A673 (cell line): ENCODE measurements around the gene OSBPL6. TPM values are rescaled to one million over a fixed set of nuclear protein-coding genes. Genes with fewer than 3 reads are reported as not detected.

Source experiments
- BruUV-seq: library from RNA; stranded (reverse); fragments of 400-500 nt; replicated peaks from 2 replicates; lab custom pipeline; 2021; lab: Mats Ljungman, UMichigan
- CTCF ChIA-PET: fragments of 300-600 bp; sonication (Branson Sonifier 250); formaldehyde crosslinking; loops from one replicate; lab custom pipeline; 2022; ENCODE audit warnings: antibody characterized with exemption; lab: Charles Lee
- POLR2A ChIA-PET: fragments of 300-600 bp; sonication (Branson Sonifier 250); formaldehyde crosslinking; loops from one replicate; lab custom pipeline; 2022; ENCODE audit warnings: antibody characterized with exemption; ENCODE audit not compliant: low non-redundant PET; lab: Charles Lee
- DNase-seq: peaks from one replicate; pipeline ENCODE4 v3.0.0-alpha.2; 2015; ENCODE audit warnings: low spot score
- H3K27ac ChIP-seq: fragments of 200-600 bp; sonication (generic); 2 replicates; pipeline ENCODE4 v1.5.1; 2016; ENCODE audit warnings: mixed run types, low read depth, mild to moderate bottlenecking, mixed read lengths, antibody characterized with exemption, low read length; ENCODE audit not compliant: poor library complexity, severe bottlenecking
- H3K27me3 ChIP-seq: fragments of 200-600 bp; sonication (generic); replicated peaks from 2 replicates; pipeline ENCODE4 v1.6.1; 2017; ENCODE audit warnings: mixed run types, low read depth, mild to moderate bottlenecking, mixed read lengths, antibody characterized with exemption, low read length; ENCODE audit not compliant: insufficient read depth, poor library complexity
- H3K36me3 ChIP-seq: fragments of 200-600 bp; sonication (generic); 2 replicates; pipeline ENCODE4 v1.6.1; 2016; ENCODE audit warnings: mixed run types, mild to moderate bottlenecking, mixed read lengths, antibody characterized with exemption, low read length; ENCODE audit not compliant: insufficient read depth, poor library complexity, severe bottlenecking
- H3K4me1 ChIP-seq: fragments of 200-600 bp; sonication (generic); 2 replicates; pipeline ENCODE4 v1.6.1; 2017; ENCODE audit warnings: mixed run types, mild to moderate bottlenecking, mixed read lengths, antibody characterized with exemption, low read length; ENCODE audit not compliant: insufficient read depth, poor library complexity, severe bottlenecking
- H3K4me3 ChIP-seq: fragments of 200-600 bp; sonication (generic); 2 replicates; pipeline ENCODE4 v1.5.1; 2016; ENCODE audit warnings: low read depth, mixed run types, mild to moderate bottlenecking, mixed read lengths, low read length; ENCODE audit not compliant: poor library complexity, severe bottlenecking
- H3K9me3 ChIP-seq: fragments of 200-600 bp; sonication (generic); 2 replicates; pipeline ENCODE4 v1.6.1; 2016; ENCODE audit warnings: mixed run types, low read depth, mild to moderate bottlenecking, mixed read lengths, antibody characterized with exemption, low read length; ENCODE audit not compliant: poor library complexity, severe bottlenecking
- EZH2 ChIP-seq: fragments of 200-600 bp; sonication (generic); IDR thresholded peaks from 2 replicates; pipeline ENCODE4 v1.6.1; 2017; ENCODE audit warnings: borderline replicate concordance, low read depth, mild to moderate bottlenecking, mixed read lengths, antibody characterized with exemption, low read length; ENCODE audit not compliant: poor library complexity, severe bottlenecking
- intact Hi-C: fragments of 100-400 bp; cut with micrococcal nuclease; formaldehyde crosslinking; loops from one replicate; pipeline ENCODE4 v1.10.0; 2022; ENCODE audit not compliant: unreplicated experiment
- total RNA-seq: library from RNA; stranded (reverse); gene quantifications from 2 replicates; pipeline ENCODE4 v1.2.3, GENCODE V29; 2021
- TF ChIP-seq, protein P1 (sequence below): fragments of 300-800, 200-600 bp; sonication (generic); conservative IDR thresholded peaks from 2 replicates; pipeline ENCODE4 v1.5.1; 2017; ENCODE audit warnings: low read depth, mild to moderate bottlenecking, antibody characterized with exemption, low read length, moderate library complexity, mixed read lengths

Gene OSBPL6
- total RNA-seq, 1 experiment from 2014 or later = 19.3 TPM

DNA sequence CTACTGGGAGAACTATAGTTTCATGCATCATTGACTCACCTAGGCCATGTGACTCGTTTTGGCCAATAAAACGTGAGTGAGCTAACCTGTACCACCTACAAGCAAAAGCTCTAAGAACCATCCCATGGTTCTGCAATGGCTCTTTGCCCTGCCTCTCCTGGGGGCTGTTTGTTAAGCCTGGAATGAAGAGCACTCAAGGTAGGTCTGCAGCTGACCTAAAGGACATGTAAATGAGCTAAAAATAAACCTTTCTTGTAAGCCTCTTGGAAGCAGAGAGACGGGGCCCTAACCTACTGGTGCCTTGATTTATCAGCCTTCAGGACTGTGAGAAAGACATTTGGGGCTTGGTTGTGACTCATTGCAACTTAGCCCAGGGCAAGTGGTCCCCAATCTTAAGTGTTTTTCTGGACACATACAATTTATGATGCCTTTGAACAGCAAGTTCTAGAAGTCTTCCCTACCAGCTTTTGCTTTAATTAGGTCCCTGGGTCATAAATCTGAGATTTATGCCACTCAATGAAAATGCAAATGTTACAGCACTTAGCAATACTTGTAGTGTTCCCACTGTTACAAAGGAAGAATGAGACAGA lies 107.4 kb downstream of the OSBPL6 start:
- ChIA-PET CTCF (no interaction called here), POLR2A (no interaction called here)
- Histone ChIP-seq H3K9me3 (no peaks in the 10 kb centered on the region), H3K4me1 (peaks cover 9% of the 10 kb centered on the region), H3K27me3 (no peaks in the 10 kb centered on the region), H3K4me3 (no peak overlapping the region), H3K27ac (no peak overlapping the region), H3K36me3 (no peaks in the 10 kb centered on the region)
- no peak for TF ChIP-seq EZH2
- TF ChIP-seq, protein P1, sequence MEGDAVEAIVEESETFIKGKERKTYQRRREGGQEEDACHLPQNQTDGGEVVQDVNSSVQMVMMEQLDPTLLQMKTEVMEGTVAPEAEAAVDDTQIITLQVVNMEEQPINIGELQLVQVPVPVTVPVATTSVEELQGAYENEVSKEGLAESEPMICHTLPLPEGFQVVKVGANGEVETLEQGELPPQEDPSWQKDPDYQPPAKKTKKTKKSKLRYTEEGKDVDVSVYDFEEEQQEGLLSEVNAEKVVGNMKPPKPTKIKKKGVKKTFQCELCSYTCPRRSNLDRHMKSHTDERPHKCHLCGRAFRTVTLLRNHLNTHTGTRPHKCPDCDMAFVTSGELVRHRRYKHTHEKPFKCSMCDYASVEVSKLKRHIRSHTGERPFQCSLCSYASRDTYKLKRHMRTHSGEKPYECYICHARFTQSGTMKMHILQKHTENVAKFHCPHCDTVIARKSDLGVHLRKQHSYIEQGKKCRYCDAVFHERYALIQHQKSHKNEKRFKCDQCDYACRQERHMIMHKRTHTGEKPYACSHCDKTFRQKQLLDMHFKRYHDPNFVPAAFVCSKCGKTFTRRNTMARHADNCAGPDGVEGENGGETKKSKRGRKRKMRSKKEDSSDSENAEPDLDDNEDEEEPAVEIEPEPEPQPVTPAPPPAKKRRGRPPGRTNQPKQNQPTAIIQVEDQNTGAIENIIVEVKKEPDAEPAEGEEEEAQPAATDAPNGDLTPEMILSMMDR = no peak
- no peak for DNase-seq
- intact Hi-C loops = no loop called here
- no TSS peak for BruUV-seq

DNA sequence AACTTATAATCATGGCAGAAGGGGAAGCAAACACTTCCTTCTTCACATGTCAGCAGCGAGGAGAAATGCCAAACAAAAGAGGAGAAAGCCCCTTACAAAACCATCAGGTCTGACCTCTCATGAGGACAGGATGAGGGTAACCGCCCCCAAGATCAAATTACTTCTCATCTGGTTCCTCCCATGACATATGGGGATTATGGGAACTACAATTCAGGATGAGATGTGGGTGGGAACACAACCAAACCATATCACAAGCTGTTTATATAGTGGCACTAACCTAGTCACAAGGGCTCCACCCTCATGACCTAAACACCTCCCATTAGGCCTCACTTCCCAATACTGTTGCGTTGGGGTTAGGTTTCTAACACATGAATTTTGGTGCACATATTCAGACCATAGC lies 110.0 kb downstream of the OSBPL6 start:
- TF ChIP-seq, protein P1 = no peak
- TF ChIP-seq EZH2 = no peak
- Histone ChIP-seq H3K27me3 (no peaks in the 10 kb centered on the region), H3K9me3 (no peaks in the 10 kb centered on the region), H3K4me3 (no peak overlapping the region), H3K4me1 (peaks cover 9% of the 10 kb centered on the region), H3K36me3 (no peaks in the 10 kb centered on the region), H3K27ac (no peak overlapping the region)
- ChIA-PET POLR2A (no interaction called here), CTCF (no interaction called here)
- intact Hi-C loops = no loop called here
- DNase-seq = peak; percentile 19
- BruUV-seq = no TSS peak

DNA sequence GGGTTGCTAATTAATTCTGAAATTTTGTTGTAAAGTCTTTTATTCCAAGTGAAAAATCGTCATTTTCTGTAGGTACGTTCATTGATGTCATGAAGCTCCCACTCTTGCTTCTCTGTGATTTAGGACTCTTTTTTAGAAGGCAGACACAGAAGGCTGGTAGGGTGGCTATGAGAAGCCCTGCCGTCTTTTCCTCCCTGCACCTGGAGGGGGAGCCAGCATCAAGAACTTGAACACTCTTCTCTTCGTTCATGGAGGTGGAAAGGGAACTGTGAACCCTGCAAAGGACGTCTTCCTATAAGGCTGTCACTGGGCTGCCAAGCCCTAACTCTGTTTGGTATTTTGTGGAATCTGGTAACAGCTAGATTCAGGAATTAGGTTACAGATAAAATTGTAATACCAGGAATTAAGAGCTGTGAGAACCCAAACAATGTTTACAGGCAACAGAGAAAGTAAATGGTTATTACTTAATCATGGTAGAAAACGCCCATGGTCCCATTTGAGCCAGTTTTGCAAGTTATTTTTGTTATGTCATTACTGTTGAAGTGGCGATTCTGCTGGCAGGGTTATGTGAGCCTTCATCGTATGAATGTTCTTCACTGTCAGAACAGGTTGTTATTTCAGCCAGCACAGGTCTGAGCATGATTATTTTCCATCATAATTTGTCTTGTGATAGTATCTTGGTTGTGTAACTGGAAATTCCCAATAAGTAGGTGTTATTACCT lies 112.2 kb downstream of the OSBPL6 start:
- Histone ChIP-seq H3K9me3 (no peaks in the 10 kb centered on the region), H3K36me3 (no peaks in the 10 kb centered on the region), H3K27me3 (no peaks in the 10 kb centered on the region), H3K27ac (no peak overlapping the region), H3K4me1 (peaks cover 7% of the 10 kb centered on the region), H3K4me3 (no peak overlapping the region)
- intact Hi-C loops = loop anchor here (5.0 kb wide), 1 partner anchor 106 kb away; no protein-coding TSS in a partner anchor
- peak; percentile 62 for DNase-seq
- no peak for TF ChIP-seq EZH2
- TF ChIP-seq, protein P1 = peak; percentile 67
- BruUV-seq = no TSS peak
- CTCF ChIA-PET = no interaction called here
- POLR2A ChIA-PET = no interaction called here
